Natural killer cell (primary cell): ENCODE data around the gene POPDC2. TPM values are rescaled to one million over a fixed set of nuclear protein-coding genes. Genes with fewer than 3 reads are reported as not detected.

Experiments
- ATAC-seq, 3 donors: fragments of 150-1000 bp in 2 of 3; fragments of 200-7000 bp in 1 of 3; cut with Tn5 transposase; 1 replicate in 1 of 3; 2 replicates in 2 of 3; pipeline ENCODE4 v1.10.0; 2021; ENCODE audit warnings: mild to moderate bottlenecking in 2 of 3, moderate library complexity in 2 of 3
- DNase-seq, 2 donors: peaks; one replicate each; pipeline versions ENCODE4 v3.0.0 to v3.0.0-alpha.2; 2013 to 2021; ENCODE audit warnings: mixed read lengths in 1 of 2
- H3K27ac ChIP-seq: one replicate; pipeline ENCODE4 v1.5.1; 2013; ENCODE audit warnings: mild to moderate bottlenecking, low read length
- H3K27me3 ChIP-seq: one replicate; pipeline ENCODE4 v1.6.1; 2013; ENCODE audit warnings: low read length; ENCODE audit not compliant: control insufficient read depth, insufficient read depth
- H3K36me3 ChIP-seq: one replicate; pipeline ENCODE4 v1.6.1; 2013; ENCODE audit warnings: low read length; ENCODE audit not compliant: control insufficient read depth, insufficient read depth
- H3K4me1 ChIP-seq: one replicate; pipeline ENCODE4 v1.6.1; 2013; ENCODE audit warnings: low read length; ENCODE audit not compliant: control insufficient read depth, insufficient read depth
- H3K4me3 ChIP-seq: one replicate; pipeline ENCODE4 v1.5.1; 2013; ENCODE audit warnings: low read length
- H3K9me3 ChIP-seq: one replicate; pipeline ENCODE4 v1.6.1; 2013; ENCODE audit warnings: low read length; ENCODE audit not compliant: control insufficient read depth, insufficient read depth
- H3K27ac Mint-ChIP-seq, 2 donors: one replicate each; pipeline ENCODE4 v1.8.0; 2022; ENCODE audit warnings: mild to moderate bottlenecking in 2 of 2, mixed read lengths in 2 of 2, moderate library complexity in 1 of 2
- H3K27me3 Mint-ChIP-seq, 2 donors: one replicate each; pipeline ENCODE4 v1.8.0; 2022; ENCODE audit warnings: low read depth in 2 of 2, mixed read lengths in 2 of 2
- H3K36me3 Mint-ChIP-seq: one replicate; pipeline ENCODE4 v1.8.0; 2022; ENCODE audit warnings: mixed read lengths
- H3K4me1 Mint-ChIP-seq, 2 donors: one replicate each; pipeline ENCODE4 v1.8.0; 2022; ENCODE audit warnings: mixed read lengths in 2 of 2
- H3K4me3 Mint-ChIP-seq: one replicate; pipeline ENCODE4 v1.8.0; 2022; ENCODE audit warnings: mild to moderate bottlenecking, moderate library complexity, mixed read lengths
- H3K9me3 Mint-ChIP-seq, 2 donors: one replicate each; pipeline ENCODE4 v1.8.0; 2022; ENCODE audit warnings: mixed read lengths in 2 of 2
- WGBS: methylation state at CpG from one replicate; pipeline ENCODE4 v1.1.7; 2013; ENCODE audit warnings: missing lambda C conversion rate; ENCODE audit not compliant: insufficient coverage; 5-methylcytosine and 5-hydroxymethylcytosine counted together
- intact Hi-C: fragments of 100-400 bp; cut with micrococcal nuclease; formaldehyde crosslinking; loops from one replicate; pipeline ENCODE4 v1.14.2; 2022
- total RNA-seq, 4 donors: library from RNA; stranded (reverse); fragments of 120-200 nt in 1 of 4; gene quantifications; one replicate each; pipeline versions ENCODE4 v1.2.3 to v1.2.4, GENCODE V29; 2013 to 2022
- TF ChIP-seq, protein P1 (sequence below): fragments of 200-600 bp; IDR thresholded peaks from one replicate; pipeline ENCODE4 v1.8.0; 2022; ENCODE audit warnings: antibody characterized with exemption

Gene POPDC2
- total RNA-seq, 3 donors from 2014 or later (not counting 1 experiment from before 2014, with no cell fraction given), result 6.2 to 8.0 (median 7.9) TPM

- Histone ChIP-seq H3K9me3 (no peaks in the 10 kb centered on the region), H3K4me1 (no peaks in the 10 kb centered on the region), H3K27ac (no peak overlapping the region), H3K4me3 (no peak overlapping the region), H3K36me3 (peaks cover 59% of the 10 kb centered on the region), H3K27me3 (no peaks in the 10 kb centered on the region)
- DNase-seq (no peak), ATAC-seq (no peak)
- peaks cover 7% of the 10 kb centered on the region for H3K36me3 Mint-ChIP-seq
- H3K27ac Mint-ChIP-seq, result peak overlapping the region in 1 of 2 donors; percentile 48
- peaks cover 33 to 36% of the 10 kb centered on the region in 2 donors for H3K4me1 Mint-ChIP-seq
- WGBS, result 93% methylated on average over 2 of the region's 2 CpGs
- TF ChIP-seq, protein P1, sequence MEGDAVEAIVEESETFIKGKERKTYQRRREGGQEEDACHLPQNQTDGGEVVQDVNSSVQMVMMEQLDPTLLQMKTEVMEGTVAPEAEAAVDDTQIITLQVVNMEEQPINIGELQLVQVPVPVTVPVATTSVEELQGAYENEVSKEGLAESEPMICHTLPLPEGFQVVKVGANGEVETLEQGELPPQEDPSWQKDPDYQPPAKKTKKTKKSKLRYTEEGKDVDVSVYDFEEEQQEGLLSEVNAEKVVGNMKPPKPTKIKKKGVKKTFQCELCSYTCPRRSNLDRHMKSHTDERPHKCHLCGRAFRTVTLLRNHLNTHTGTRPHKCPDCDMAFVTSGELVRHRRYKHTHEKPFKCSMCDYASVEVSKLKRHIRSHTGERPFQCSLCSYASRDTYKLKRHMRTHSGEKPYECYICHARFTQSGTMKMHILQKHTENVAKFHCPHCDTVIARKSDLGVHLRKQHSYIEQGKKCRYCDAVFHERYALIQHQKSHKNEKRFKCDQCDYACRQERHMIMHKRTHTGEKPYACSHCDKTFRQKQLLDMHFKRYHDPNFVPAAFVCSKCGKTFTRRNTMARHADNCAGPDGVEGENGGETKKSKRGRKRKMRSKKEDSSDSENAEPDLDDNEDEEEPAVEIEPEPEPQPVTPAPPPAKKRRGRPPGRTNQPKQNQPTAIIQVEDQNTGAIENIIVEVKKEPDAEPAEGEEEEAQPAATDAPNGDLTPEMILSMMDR, result no peak
- intact Hi-C loops, result loop anchor here (10.0 kb wide), 1 partner anchor 422 kb away; the partner anchor contains the start of gene GSK3B
- no peaks in the 10 kb centered on the region for H3K27me3 Mint-ChIP-seq
- no peak overlapping the region for H3K4me3 Mint-ChIP-seq
- H3K9me3 Mint-ChIP-seq, result no peaks in the 10 kb centered on the region
Measured at GRCh38 chr3:119672776-119673175, 12.4 kb upstream of the POPDC2 start.

DNA sequence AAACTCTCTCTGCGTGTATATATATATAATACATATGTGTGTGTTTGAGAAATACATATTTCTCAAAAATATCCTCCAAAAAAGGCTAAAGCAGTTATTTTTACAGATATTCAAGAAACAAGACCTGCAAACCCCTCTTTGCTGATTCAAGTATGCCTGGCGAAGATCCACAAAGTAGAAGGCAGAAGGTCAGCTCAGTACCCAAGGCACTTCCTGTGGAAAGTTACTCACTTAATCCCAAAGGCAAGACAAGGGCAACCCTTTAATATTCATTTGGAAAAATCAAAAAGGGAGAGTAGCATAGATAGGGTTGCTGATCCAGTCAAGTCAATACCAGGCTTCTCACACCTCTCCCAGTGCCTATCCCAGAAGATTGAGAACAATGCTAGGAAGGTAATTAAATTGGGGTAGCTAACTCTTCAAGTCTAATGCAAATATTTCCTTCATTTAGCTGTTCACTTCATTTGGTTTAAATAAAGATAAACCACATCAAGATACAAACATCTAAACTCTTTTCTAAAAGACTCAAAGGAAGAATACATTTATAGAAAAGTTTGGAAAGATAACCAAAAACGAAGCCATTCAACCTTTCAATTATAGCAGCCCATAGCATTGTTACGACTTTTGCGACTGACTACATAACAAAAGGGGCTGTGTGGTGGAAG is 9.6 kb upstream of the POPDC2 start:
- no peak overlapping the region for H3K4me3 Mint-ChIP-seq
- no peak for DNase-seq

DNA sequence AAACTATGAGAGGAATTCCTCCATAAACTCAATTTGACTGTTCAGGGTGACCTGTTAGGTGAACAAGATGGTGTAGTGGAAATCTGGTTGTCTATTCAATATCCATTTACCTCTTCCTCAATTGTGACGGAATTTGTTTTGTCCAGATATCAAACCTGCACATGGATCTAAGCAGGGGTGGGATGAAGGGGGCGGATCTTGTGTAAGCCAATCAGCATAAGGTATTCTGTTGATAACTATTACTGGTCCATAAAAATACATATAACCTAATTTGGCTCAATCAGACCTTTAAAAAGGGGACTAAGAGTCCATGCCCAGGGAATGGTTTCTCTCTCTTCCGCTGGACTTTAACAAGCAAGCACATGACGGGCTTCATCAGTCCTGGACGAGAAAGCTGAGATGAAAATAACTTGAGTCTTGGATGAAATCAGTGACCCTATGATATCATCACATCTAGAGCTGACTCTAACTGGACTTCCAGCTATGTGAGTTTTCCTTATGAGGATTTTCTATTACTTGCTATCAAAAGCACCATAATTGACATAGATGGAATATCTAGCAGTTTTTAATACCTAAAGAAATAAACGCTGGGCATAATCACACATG is 5.7 kb upstream of the POPDC2 start:
- no peak overlapping the region for H3K4me3 ChIP-seq
- 89% methylated on average over 3 of the region's 6 CpGs for WGBS
- H3K27ac Mint-ChIP-seq, result peak overlapping the region in 1 of 2 donors; percentile 39
- H3K4me3 Mint-ChIP-seq, result no peak overlapping the region
- no peaks in the 10 kb centered on the region for H3K27me3 Mint-ChIP-seq
- H3K9me3 ChIP-seq, result no peaks in the 10 kb centered on the region
- H3K9me3 Mint-ChIP-seq, result no peaks in the 10 kb centered on the region
- no peaks in the 10 kb centered on the region for H3K27me3 ChIP-seq
- ATAC-seq, result no peak
- H3K4me1 ChIP-seq, result no peaks in the 10 kb centered on the region
- peaks cover 4 to 5% of the 10 kb centered on the region in 2 donors for H3K4me1 Mint-ChIP-seq
- TF ChIP-seq, protein P1, result no peak
- intact Hi-C loops, result no loop called here
- no peaks in the 10 kb centered on the region for H3K36me3 Mint-ChIP-seq
- DNase-seq, result no peak
- peaks cover 25% of the 10 kb centered on the region for H3K36me3 ChIP-seq
- H3K27ac ChIP-seq, result no peak overlapping the region

More for the DNA sequence above, 9.6 kb upstream of the POPDC2 start:
- no peaks in the 10 kb centered on the region for H3K4me1 ChIP-seq
- TF ChIP-seq, protein P1, result no peak
- H3K9me3 Mint-ChIP-seq, result no peaks in the 10 kb centered on the region
- H3K27me3 Mint-ChIP-seq, result no peaks in the 10 kb centered on the region
- no peaks in the 10 kb centered on the region for H3K9me3 ChIP-seq
- H3K4me3 ChIP-seq, result no peak overlapping the region
- no peaks in the 10 kb centered on the region for H3K27me3 ChIP-seq
- no peak overlapping the region for H3K27ac ChIP-seq
- peak overlapping the region; percentile 45 to 51 for H3K27ac Mint-ChIP-seq
- no peak for ATAC-seq
- intact Hi-C loops, result loop anchor here (10.0 kb wide), 1 partner anchor 425 kb away; the partner anchor contains the start of gene GSK3B
- H3K36me3 ChIP-seq, result peaks cover 59% of the 10 kb centered on the region
- WGBS, result 89% methylated on average over 1 of the region's 5 CpGs
- peaks cover 7 to 8% of the 10 kb centered on the region in 2 donors for H3K4me1 Mint-ChIP-seq
- H3K36me3 Mint-ChIP-seq, result peaks cover 7% of the 10 kb centered on the region
